Loucy (cell line): ENCODE results near the gene AGTR1.

Source experiments
- EZH2phosphoT487 ChIP-seq: fragments of 200-600 bp; IDR thresholded peaks from 2 replicates; pipeline ENCODE4 v1.6.1; 2018; ENCODE audit warnings: antibody characterized with exemption, mild to moderate bottlenecking, moderate library complexity, borderline replicate concordance
- TF ChIP-seq, protein P1 (sequence below): fragments of 200-600 bp; sonication (generic); conservative IDR thresholded peaks from 2 replicates; pipeline ENCODE4 v1.5.1; 2014; ENCODE audit warnings: mild to moderate bottlenecking, antibody characterized with exemption, low read length

DNA sequence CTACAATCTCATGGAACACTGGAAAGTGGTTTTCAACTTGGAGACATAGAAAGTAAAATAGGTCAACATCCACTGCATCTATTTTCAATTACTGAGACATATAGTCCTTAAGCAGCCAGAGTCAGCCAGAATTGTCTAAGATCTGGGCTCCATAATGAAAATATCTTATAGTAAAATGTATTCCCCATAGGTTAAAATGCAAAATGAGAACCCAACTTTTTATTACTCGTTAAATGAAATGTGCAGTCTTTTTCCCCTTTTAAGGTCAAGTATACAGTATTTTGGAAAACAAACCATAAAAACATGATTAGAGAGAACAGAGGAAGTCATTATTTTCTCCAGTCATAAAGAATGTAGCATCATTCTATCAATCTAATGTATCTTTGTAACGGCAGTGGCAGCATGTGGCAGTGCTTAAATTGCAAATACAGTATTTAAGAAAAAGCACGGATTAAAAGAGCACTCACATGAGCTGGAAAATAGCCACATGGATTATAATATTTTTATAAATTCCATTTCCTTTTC lies 65.5 kb downstream of the AGTR1 start:
- TF ChIP-seq, protein P1, sequence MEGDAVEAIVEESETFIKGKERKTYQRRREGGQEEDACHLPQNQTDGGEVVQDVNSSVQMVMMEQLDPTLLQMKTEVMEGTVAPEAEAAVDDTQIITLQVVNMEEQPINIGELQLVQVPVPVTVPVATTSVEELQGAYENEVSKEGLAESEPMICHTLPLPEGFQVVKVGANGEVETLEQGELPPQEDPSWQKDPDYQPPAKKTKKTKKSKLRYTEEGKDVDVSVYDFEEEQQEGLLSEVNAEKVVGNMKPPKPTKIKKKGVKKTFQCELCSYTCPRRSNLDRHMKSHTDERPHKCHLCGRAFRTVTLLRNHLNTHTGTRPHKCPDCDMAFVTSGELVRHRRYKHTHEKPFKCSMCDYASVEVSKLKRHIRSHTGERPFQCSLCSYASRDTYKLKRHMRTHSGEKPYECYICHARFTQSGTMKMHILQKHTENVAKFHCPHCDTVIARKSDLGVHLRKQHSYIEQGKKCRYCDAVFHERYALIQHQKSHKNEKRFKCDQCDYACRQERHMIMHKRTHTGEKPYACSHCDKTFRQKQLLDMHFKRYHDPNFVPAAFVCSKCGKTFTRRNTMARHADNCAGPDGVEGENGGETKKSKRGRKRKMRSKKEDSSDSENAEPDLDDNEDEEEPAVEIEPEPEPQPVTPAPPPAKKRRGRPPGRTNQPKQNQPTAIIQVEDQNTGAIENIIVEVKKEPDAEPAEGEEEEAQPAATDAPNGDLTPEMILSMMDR, result no peak
- TF ChIP-seq EZH2phosphoT487, result no peak
